H9 (cell line): ENCODE data around the gene THSD4. TPM values are rescaled to one million over a fixed set of nuclear protein-coding genes. Genes with fewer than 3 reads are reported as not detected.

Source experiments
- DNase-seq: peaks from one replicate; pipeline ENCODE4 v3.0.0-alpha.2; 2017
- H2AFZ ChIP-seq: one replicate; pipeline ENCODE4 v1.6.1; 2013; ENCODE audit warnings: mild to moderate bottlenecking, low read length, control low read depth, moderate library complexity
- H2AK5ac ChIP-seq: 2 replicates; pipeline ENCODE4 v1.6.1; 2013; ENCODE audit warnings: low read length, control low read depth, mixed read lengths; ENCODE audit not compliant: insufficient read length
- H2BK120ac ChIP-seq: one replicate; pipeline ENCODE4 v1.6.1; 2013; ENCODE audit warnings: low read depth, mild to moderate bottlenecking, low read length, control low read depth, inconsistent platforms; ENCODE audit not compliant: poor library complexity, severe bottlenecking
- H2BK12ac ChIP-seq: 2 replicates; pipeline ENCODE4 v1.6.1; 2013; ENCODE audit warnings: low read length, control low read depth, mixed read lengths, low read depth; ENCODE audit not compliant: insufficient read length
- H2BK15ac ChIP-seq: 2 replicates; pipeline ENCODE4 v1.6.1; 2013; ENCODE audit warnings: low read depth, low read length, control low read depth
- H2BK20ac ChIP-seq: one replicate; pipeline ENCODE4 v1.6.1; 2013; ENCODE audit warnings: low read depth, mild to moderate bottlenecking, low read length, control low read depth, inconsistent platforms; ENCODE audit not compliant: poor library complexity, severe bottlenecking
- H2BK5ac ChIP-seq: 2 replicates; pipeline ENCODE4 v1.6.1; 2013; ENCODE audit warnings: low read length, control low read depth, mixed read lengths; ENCODE audit not compliant: insufficient read length
- H3K14ac ChIP-seq: 2 replicates; pipeline ENCODE4 v1.6.1; 2013; ENCODE audit warnings: low read length, control low read depth; ENCODE audit not compliant: insufficient read depth
- H3K18ac ChIP-seq: 2 replicates; pipeline ENCODE4 v1.6.1; 2013; ENCODE audit warnings: low read depth, mild to moderate bottlenecking, mixed read lengths, low read length, control low read depth; ENCODE audit not compliant: insufficient read length
- H3K23ac ChIP-seq: 2 replicates; pipeline ENCODE4 v1.6.1; 2013; ENCODE audit warnings: low read length, control low read depth, mixed read lengths, low read depth; ENCODE audit not compliant: insufficient read length
- H3K23me2 ChIP-seq: 2 replicates; pipeline ENCODE4 v1.6.1; 2013; ENCODE audit warnings: low read depth, mild to moderate bottlenecking, mixed read lengths, low read length, control low read depth; ENCODE audit not compliant: insufficient read length, poor library complexity, severe bottlenecking
- H3K27ac ChIP-seq: 2 replicates; pipeline ENCODE4 v1.5.1; 2013; ENCODE audit warnings: low read length, control low read depth, mixed read lengths, low read depth; ENCODE audit not compliant: insufficient read length
- H3K27me3 ChIP-seq: 2 replicates; pipeline ENCODE4 v1.6.1; 2013; ENCODE audit warnings: low read length, control low read depth, inconsistent platforms; ENCODE audit not compliant: insufficient read depth
- H3K4ac ChIP-seq: 2 replicates; pipeline ENCODE4 v1.6.1; 2013; ENCODE audit warnings: low read depth, mild to moderate bottlenecking, control low read depth, inconsistent platforms, low read length, moderate library complexity
- H3K4me1 ChIP-seq: 2 replicates; pipeline ENCODE4 v1.6.1; 2013; ENCODE audit warnings: low read length, control low read depth, inconsistent platforms; ENCODE audit not compliant: insufficient read depth
- H3K4me2 ChIP-seq: 2 replicates; pipeline ENCODE4 v1.6.1; 2013; ENCODE audit warnings: low read length, control low read depth, mixed read lengths; ENCODE audit not compliant: insufficient read length, insufficient read depth
- H3K56ac ChIP-seq: 2 replicates; pipeline ENCODE4 v1.6.1; 2013; ENCODE audit warnings: low read depth, mild to moderate bottlenecking, mixed read lengths, low read length, control low read depth; ENCODE audit not compliant: insufficient read length
- H3K79me1 ChIP-seq: 2 replicates; pipeline ENCODE4 v1.6.1; 2013; ENCODE audit warnings: low read depth, mild to moderate bottlenecking, moderate library complexity, low read length, control low read depth, inconsistent platforms; ENCODE audit not compliant: insufficient read depth, poor library complexity, severe bottlenecking
- H3K79me2 ChIP-seq: 2 replicates; pipeline ENCODE4 v1.6.1; 2013; ENCODE audit warnings: low read length, control low read depth, inconsistent platforms; ENCODE audit not compliant: insufficient read depth
- H3K9ac ChIP-seq: 2 replicates; pipeline ENCODE4 v1.6.1; 2013; ENCODE audit warnings: low read length, control low read depth, mixed read lengths; ENCODE audit not compliant: insufficient read length; ENCODE audit errors: extremely low read depth
- H3K9me3 ChIP-seq: one replicate; pipeline ENCODE4 v1.6.1; 2013; ENCODE audit warnings: low read depth, low read length, inconsistent platforms; ENCODE audit not compliant: control insufficient read depth
- H3T11ph ChIP-seq: one replicate; pipeline ENCODE4 v1.6.1; 2013; ENCODE audit warnings: mild to moderate bottlenecking, low read length, control low read depth, inconsistent platforms
- H4K20me1 ChIP-seq: one replicate; pipeline ENCODE4 v1.6.1; 2013; ENCODE audit not compliant: control insufficient read depth, insufficient read length, insufficient read depth
- H4K5ac ChIP-seq: 2 replicates; pipeline ENCODE4 v1.6.1; 2013; ENCODE audit warnings: low read depth, mild to moderate bottlenecking, mixed read lengths, low read length, control low read depth; ENCODE audit not compliant: insufficient read length
- H4K8ac ChIP-seq: replicated peaks from 2 replicates; pipeline ENCODE4 v1.6.1; 2013; ENCODE audit warnings: low read length, control low read depth, mixed read lengths, low read depth; ENCODE audit not compliant: insufficient read length
- H4K91ac ChIP-seq: 2 replicates; pipeline ENCODE4 v1.6.1; 2013; ENCODE audit warnings: low read depth, mild to moderate bottlenecking, moderate library complexity, mixed read lengths, low read length, control low read depth; ENCODE audit not compliant: insufficient read length
- H3K27ac Mint-ChIP-seq, 3 experiments: 2 replicates in 2 of 3; 3 replicates in 1 of 3; pipeline ENCODE4 v1.8.0; 2020 to 2021; ENCODE audit warnings: mixed read lengths in 3 of 3, mild to moderate bottlenecking in 1 of 3, moderate library complexity in 1 of 3
- H3K27me3 Mint-ChIP-seq: 2 replicates; pipeline ENCODE4 v1.8.0; 2021; ENCODE audit warnings: low read depth, mild to moderate bottlenecking, moderate library complexity, mixed read lengths
- H3K36me3 Mint-ChIP-seq, 3 experiments: 2 replicates in 2 of 3; 3 replicates in 1 of 3; pipeline ENCODE4 v1.8.0; 2020 to 2021; ENCODE audit warnings: low read depth in 3 of 3, mixed read lengths in 3 of 3; ENCODE audit not compliant: insufficient read depth in 1 of 3
- H3K4me1 Mint-ChIP-seq, 2 experiments: 2 replicates each; pipeline ENCODE4 v1.8.0; 2020; ENCODE audit warnings: mixed read lengths in 2 of 2
- H3K4me3 Mint-ChIP-seq, 2 experiments: 2 replicates in 1 of 2; 3 replicates in 1 of 2; pipeline ENCODE4 v1.8.0; 2020 to 2021; ENCODE audit warnings: mild to moderate bottlenecking in 2 of 2, mixed read lengths in 2 of 2, moderate library complexity in 1 of 2
- H3K9me3 Mint-ChIP-seq, 2 experiments: 2 replicates in 1 of 2; 3 replicates in 1 of 2; pipeline ENCODE4 v1.8.0; 2020; ENCODE audit warnings: mild to moderate bottlenecking in 2 of 2, mixed read lengths in 2 of 2, moderate library complexity in 1 of 2
- CTCF ChIP-seq: fragments of 200-600 bp; sonication (generic); conservative IDR thresholded peaks from 3 replicates; pipeline ENCODE4 v1.8.0; 2021; ENCODE audit warnings: antibody characterized with exemption, mild to moderate bottlenecking
- WGBS: extraction: QIAGEN DNeasy Blood & Tissue Kit; methylation state at CpG from one replicate; pipeline ENCODE4 v1.1.7; 2013; ENCODE audit warnings: missing lambda C conversion rate, low lambda C conversion rate, mixed read lengths; ENCODE audit not compliant: insufficient read length; ENCODE audit errors: extremely low coverage; 5-methylcytosine and 5-hydroxymethylcytosine counted together
- total RNA-seq: library from RNA; stranded (reverse); gene quantifications from 2 replicates; pipeline ENCODE4 v1.2.1, GENCODE V29; 2021

Gene THSD4
- total RNA-seq, 1 experiment from 2014 or later, result 5.5 TPM

DNA sequence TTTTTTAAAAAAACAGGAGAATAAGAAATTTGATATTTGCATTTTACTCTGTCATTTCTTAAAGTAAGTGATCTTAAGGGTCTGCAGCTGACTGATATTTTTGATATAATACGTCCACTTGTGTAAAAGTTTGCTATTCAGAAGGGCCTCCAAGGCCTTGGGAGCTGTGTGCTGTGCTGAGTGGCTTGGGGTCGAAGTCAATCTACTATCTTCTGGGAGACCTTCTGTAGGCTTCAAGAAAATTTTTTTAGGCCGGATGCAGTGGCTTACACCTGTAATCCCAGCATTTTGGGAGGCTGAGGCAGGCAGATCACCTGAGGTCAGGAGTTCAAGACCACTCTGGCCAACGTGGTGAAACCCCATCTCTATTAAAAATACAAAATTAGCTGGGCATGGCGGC lies 26.3 kb downstream of the THSD4 start:
- H3K27me3 Mint-ChIP-seq, result no peaks in the 10 kb centered on the region
- H3K4ac ChIP-seq, result no peak overlapping the region
- H3K79me2 ChIP-seq, result no peaks in the 10 kb centered on the region
- no peak overlapping the region for H2BK20ac ChIP-seq
- no peaks in the 10 kb centered on the region for H3K79me1 ChIP-seq
- H3K9me3 Mint-ChIP-seq, result no peaks in the 10 kb centered on the region; a peak in 1 of 5 replicates
- no peaks in the 10 kb centered on the region for H3K23me2 ChIP-seq
- DNase-seq, result no peak
- H4K20me1 ChIP-seq, result no peaks in the 10 kb centered on the region
- H3K27ac ChIP-seq, result no peak overlapping the region
- peaks cover 12 to 14% of the 10 kb centered on the region in 2 experiments for H3K4me1 Mint-ChIP-seq
- no peak overlapping the region for H2BK15ac ChIP-seq
- H3K56ac ChIP-seq, result no peak overlapping the region
- no peak overlapping the region for H2BK12ac ChIP-seq
- H4K91ac ChIP-seq, result no peak overlapping the region
- H4K5ac ChIP-seq, result no peak overlapping the region
- H3K14ac ChIP-seq, result no peak overlapping the region
- H2AK5ac ChIP-seq, result no peak overlapping the region
- no peaks in the 10 kb centered on the region for H3K9me3 ChIP-seq
- no peak for TF ChIP-seq CTCF
- no peaks in the 10 kb centered on the region for H3K27me3 ChIP-seq
- H3K9ac ChIP-seq, result no peak overlapping the region
- H4K8ac ChIP-seq, result no peak overlapping the region
- H3K4me3 Mint-ChIP-seq, result no peak overlapping the region
- H3K27ac Mint-ChIP-seq, result no peak overlapping the region
- H2BK5ac ChIP-seq, result no peak overlapping the region
- H3K18ac ChIP-seq, result no peak overlapping the region
- H3K4me2 ChIP-seq, result no peak overlapping the region
- H2AFZ ChIP-seq, result no peak overlapping the region
- no peak overlapping the region for H2BK120ac ChIP-seq
- no peaks in the 10 kb centered on the region for H3K4me1 ChIP-seq
- H3T11ph ChIP-seq, result no peak overlapping the region
- peaks cover 0 to 3% (median 3%) of the 10 kb centered on the region in 3 experiments; a peak in 2 of 7 replicates for H3K36me3 Mint-ChIP-seq
- WGBS, result no CpG with 5 or more reads among the region's 5 CpGs
- no peak overlapping the region for H3K23ac ChIP-seq
